GM12878 (cell line): Measurements from ENCODE around the gene CDH15. TPM values are rescaled to one million over a fixed set of nuclear protein-coding genes. Genes with fewer than 3 reads are reported as not detected.

ENCODE experiments used
- ATAC-seq: fragments of 200-7000 bp; cut with Tn5 transposase; 3 replicates; pipeline ENCODE4 v1.9.1; 2020; ENCODE audit warnings: mild to moderate bottlenecking, moderate library complexity
- BruUV-seq: library from RNA; stranded (reverse); fragments of 400-500 nt; replicated peaks from 2 replicates; lab custom pipeline; 2021; lab: Mats Ljungman, UMichigan
- CTCF ChIA-PET: fragments of 300-600 bp; sonication (Branson Sonifier 250); formaldehyde crosslinking; extraction: SDS; loops from one replicate; lab custom pipeline; 2021; ENCODE audit warnings: inconsistent platforms; lab: Yijun Ruan, JAX
- POLR2A ChIA-PET: fragments of 350-600 bp; formaldehyde crosslinking; extraction: SDS; loops from one replicate; lab custom pipeline; 2021; ENCODE audit warnings: inconsistent platforms; lab: Charles Lee
- RAD21 ChIA-PET: fragments of 300-600 bp; sonication (Branson Sonifier 250); formaldehyde crosslinking; loops from one replicate; lab custom pipeline; 2023; ENCODE audit warnings: antibody characterized with exemption; ENCODE audit not compliant: unreplicated experiment; lab: Charles Lee
- SMC1A ChIA-PET: fragments of 300-600 bp; sonication (Branson Sonifier 250); formaldehyde crosslinking; loops from one replicate; lab custom pipeline; 2023; ENCODE audit not compliant: unreplicated experiment, uncharacterized antibody; lab: Charles Lee
- DNase-seq: peaks from one replicate; pipeline ENCODE4 v3.0.0-alpha.2; 2011; ENCODE audit warnings: low read depth, low spot score
- FAIRE-seq: peaks from 3 replicates; lab custom pipeline; 2011; peaks lifted over from hg19 to GRCh38; lab: Jason Lieb, UNC
- H2AFZ ChIP-seq: 2 replicates; pipeline ENCODE4 v1.6.0; 2011; ENCODE audit warnings: low read depth, low read length, control low read depth; ENCODE audit not compliant: control insufficient read depth
- H3K27ac ChIP-seq: 2 replicates; pipeline ENCODE4 v1.5.1; 2011; ENCODE audit warnings: control low read depth; ENCODE audit not compliant: control insufficient read depth, insufficient read depth
- H3K27me3 ChIP-seq, 2 experiments: replicated peaks in 1 of 2; 2 replicates each; pipeline versions ENCODE4 v1.6.0 to v1.6.1; 2011; ENCODE audit warnings: low read length in 1 of 2; ENCODE audit not compliant: control insufficient read depth in 2 of 2, insufficient read depth in 2 of 2
- H3K36me3 ChIP-seq, 2 experiments: 2 replicates each; pipeline ENCODE4 v1.5.1; 2011; ENCODE audit warnings: low read length in 1 of 2; ENCODE audit not compliant: control insufficient read depth in 2 of 2, insufficient read depth in 2 of 2
- H3K4me1 ChIP-seq: 2 replicates; pipeline ENCODE4 v1.6.1; 2011; ENCODE audit warnings: mild to moderate bottlenecking, low read length, moderate library complexity, mixed read lengths; ENCODE audit not compliant: control insufficient read depth, insufficient read depth
- H3K4me2 ChIP-seq: 2 replicates; pipeline ENCODE4 v1.6.0; 2011; ENCODE audit warnings: control low read depth; ENCODE audit not compliant: control insufficient read depth, insufficient read depth
- H3K4me3 ChIP-seq: fragments of 200-600 bp; sonication (generic); 2 replicates; pipeline ENCODE4 v1.5.1; 2016
- H3K79me2 ChIP-seq: 2 replicates; pipeline ENCODE4 v1.6.0; 2011; ENCODE audit warnings: low read length; ENCODE audit not compliant: control insufficient read depth, insufficient read depth
- H3K9ac ChIP-seq: 2 replicates; pipeline ENCODE4 v1.8.0; 2011; ENCODE audit warnings: low read length, control low read depth, mixed read lengths; ENCODE audit not compliant: control insufficient read depth, insufficient read depth
- H3K9me3 ChIP-seq: replicated peaks from 3 replicates; pipeline ENCODE4 v1.5.1; 2011; ENCODE audit warnings: mild to moderate bottlenecking, low read length; ENCODE audit not compliant: control insufficient read depth, insufficient read depth
- H4K20me1 ChIP-seq: 2 replicates; pipeline ENCODE4 v1.6.0; 2011; ENCODE audit not compliant: control insufficient read depth, insufficient read depth
- BCLAF1 ChIP-seq: fragments of 450-650 bp; IDR thresholded peaks from 2 replicates; pipeline ENCODE4 v1.6.1; 2017; ENCODE audit warnings: antibody characterized with exemption, mild to moderate bottlenecking, moderate library complexity
- BMI1 ChIP-seq: fragments of 450-650 bp; IDR thresholded peaks from 2 replicates; pipeline ENCODE4 v1.6.1; 2016; ENCODE audit warnings: mild to moderate bottlenecking, moderate library complexity, borderline replicate concordance
- E4F1 ChIP-seq: fragments of 450-650 bp; IDR thresholded peaks from 2 replicates; pipeline ENCODE4 v1.6.1; 2018; ENCODE audit warnings: borderline replicate concordance, mild to moderate bottlenecking; ENCODE audit not compliant: partially characterized antibody
- ESRRA ChIP-seq: IDR thresholded peaks from 2 replicates; pipeline ENCODE4 v1.6.1; 2012; ENCODE audit warnings: mild to moderate bottlenecking, low read length, improper control_type of control experiment
- ETV6 ChIP-seq, 2 experiments: fragments of 450-650 bp in 1 of 2; IDR thresholded peaks in 1 of 2; conservative IDR thresholded peaks in 1 of 2; 2 replicates each; pipeline ENCODE4 v1.6.1; 2014; ENCODE audit warnings: antibody characterized with exemption in 1 of 2, borderline replicate concordance in 1 of 2, low read depth in 1 of 2, mild to moderate bottlenecking in 1 of 2, moderate library complexity in 1 of 2
- JUND ChIP-seq: IDR thresholded peaks from 2 replicates; pipeline ENCODE4 v1.6.1; 2012; ENCODE audit warnings: low read depth, mild to moderate bottlenecking, low read length, improper control_type of control experiment, moderate library complexity
- MYB ChIP-seq: fragments of 150-350 bp; IDR thresholded peaks from 2 replicates; pipeline ENCODE4 v1.6.1; 2014; ENCODE audit warnings: mild to moderate bottlenecking, low read depth, low read length, borderline replicate concordance
- NBN ChIP-seq: fragments of 450-650 bp; IDR thresholded peaks from 2 replicates; pipeline ENCODE4 v1.6.1; 2016
- NR2C1 ChIP-seq: fragments of 450-650 bp; IDR thresholded peaks from 2 replicates; pipeline ENCODE4 v1.6.1; 2017; ENCODE audit warnings: antibody characterized with exemption, mild to moderate bottlenecking, moderate library complexity
- RELA ChIP-seq: fragments of 450-650 bp; IDR thresholded peaks from 2 replicates; pipeline ENCODE4 v1.8.0; 2014; ENCODE audit warnings: borderline replicate concordance; ENCODE audit not compliant: partially characterized antibody
- SREBF1 ChIP-seq: IDR thresholded peaks from 2 replicates; pipeline ENCODE4 v1.6.1; 2012; ENCODE audit warnings: mild to moderate bottlenecking, low read length
- SREBF2 ChIP-seq: IDR thresholded peaks from 2 replicates; pipeline ENCODE4 v1.6.1; 2012; ENCODE audit warnings: mild to moderate bottlenecking, low read length
- TAF1 ChIP-seq: IDR thresholded peaks from 2 replicates; pipeline ENCODE4 v1.6.1; 2011; ENCODE audit warnings: mild to moderate bottlenecking, low read depth, low read length, borderline replicate concordance
- TCF7 ChIP-seq: IDR thresholded peaks from 2 replicates; pipeline ENCODE4 v1.6.1; 2014; ENCODE audit warnings: antibody characterized with exemption, borderline replicate concordance
- ZBTB33 ChIP-seq: fragments of 450-650 bp; IDR thresholded peaks from 2 replicates; pipeline ENCODE4 v1.6.1; 2017; ENCODE audit warnings: mild to moderate bottlenecking
- WGBS: methylation state at CpG from one replicate; pipeline ENCODE4 v1.1.6; 2016; ENCODE audit warnings: low lambda C conversion rate; ENCODE audit not compliant: insufficient replicate concordance, insufficient coverage; ENCODE audit errors: missing lambda C conversion rate; 5-methylcytosine and 5-hydroxymethylcytosine counted together
- in situ Hi-C: fragments of 300-500 bp; cut with MboI; formaldehyde crosslinking; loops from 9 replicates; pipeline ENCODE4 v1.14.3; 2018; ENCODE audit warnings: mixed read lengths
- intact Hi-C: fragments of 100-400 bp; cut with micrococcal nuclease; formaldehyde crosslinking; loops from one replicate; pipeline ENCODE4 v1.14.2; 2022; ENCODE audit not compliant: unreplicated experiment
- polyA plus RNA-seq, 11 experiments: library from polyadenylated mRNA; depleted of rRNA in 4 of 11; unstranded in 6 of 11; stranded (reverse) in 5 of 11; fragments of >200 nt; fragmentation: Nextera tagmentation in 4 of 11; fragmentation: Illumina TruSeq in 1 of 11; extraction: Ambion mirVana in 4 of 11; extraction: Trizol in 1 of 11; gene quantifications; 1 replicate in 1 of 11; 2 replicates in 10 of 11; pipeline versions ENCODE4 v1.2.1 to v1.2.3, GENCODE V29; 2011 to 2016; ENCODE audit warnings: inconsistent platforms in 2 of 11, missing spikeins in 2 of 11, low read depth in 1 of 11
- total RNA-seq, 4 experiments: library from RNA; depleted of rRNA in 3 of 4; stranded (reverse); fragments of >200 nt in 3 of 4; fragmentation: Illumina TruSeq in 1 of 4; extraction: Trizol in 1 of 4; gene quantifications; 2 replicates each; pipeline versions ENCODE4 v1.2.1 to v1.2.3, GENCODE V29; 2013 to 2021

CDH15 gene
- total and polyA plus RNA-seq, 10 of the 15 experiments (the other 5 are each of a cell fraction or from before 2014, with no cell fraction given): 0.02 to 0.06 TPM; not detected in 8

DNA sequence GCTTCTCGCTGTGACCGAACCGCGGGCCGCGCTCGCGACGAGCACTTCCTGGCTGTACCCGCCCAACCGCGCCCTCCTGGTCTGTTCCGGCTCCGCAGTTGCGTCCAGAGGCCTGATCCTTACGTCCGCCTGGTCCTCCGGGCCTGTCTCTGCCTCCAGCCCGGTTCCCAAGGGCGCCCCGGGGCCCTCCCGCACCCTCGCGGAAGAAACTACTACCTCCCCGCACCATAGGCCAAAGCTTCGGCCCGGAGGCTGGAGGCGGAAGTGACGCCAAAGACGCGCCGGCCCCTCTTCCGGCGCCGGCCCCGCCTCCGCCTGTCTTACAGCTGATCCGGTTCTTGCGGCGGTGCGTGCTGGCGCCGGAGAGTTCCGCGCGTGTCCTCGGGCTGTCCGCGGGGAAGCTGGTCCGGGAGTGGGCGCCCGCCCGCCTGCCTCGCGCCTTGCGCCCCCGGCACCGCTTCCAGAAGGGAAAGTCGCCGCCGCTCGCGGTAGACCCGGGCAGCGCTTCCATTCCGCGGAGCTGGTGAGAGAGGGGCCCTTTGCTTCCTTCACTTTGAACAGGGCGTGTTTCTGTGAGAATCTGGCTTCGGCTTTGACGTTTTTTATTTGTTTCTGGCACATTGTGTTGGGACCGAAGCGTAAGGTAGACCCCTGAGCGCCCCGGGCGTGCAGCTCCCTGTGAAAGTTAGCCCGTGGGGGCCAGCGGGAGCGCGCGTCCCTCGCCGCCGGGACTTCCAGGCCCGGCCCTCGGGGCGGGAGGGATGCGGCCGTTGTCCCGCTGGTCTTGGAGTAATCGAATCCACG, 46.0 kb downstream of the CDH15 start, which contains the start of gene ZNF778:
Gene ZNF778 (plus strand): TSS at position 316 of the 804 bp plus-strand sequence. CDS start 3,425 bp downstream, outside the sequence.
- H3K9me3 ChIP-seq: no peaks in the 10 kb centered on the region
- H3K27ac ChIP-seq: peak within 1 kb of the TSS; percentile 86
- no peaks in the 10 kb centered on the region for H4K20me1 ChIP-seq
- peak; percentile 95 for ATAC-seq
- no TSS peak for BruUV-seq
- ChIA-PET POLR2A (interaction anchor here (0.6 to 1.0 kb wide), 2 partner anchors 25 to 281 kb away, joined by 3 to 11 read pairs; no protein-coding TSS in a partner anchor), CTCF (interaction anchor here (0.7 to 2.5 kb wide), 6 partner anchors 23 to 552 kb away, joined by 3 to 11 read pairs (median 6); partner anchors contain the start of genes APRT and CDH15), SMC1A (interaction anchor here (0.7 to 1.2 kb wide), 2 partner anchors 365 to 480 kb away, joined by 3 read pairs; no protein-coding TSS in a partner anchor), RAD21 (interaction anchor here (0.7 to 1.4 kb wide), 8 partner anchors 46 to 516 kb away, joined by 3 to 7 read pairs (median 3); partner anchors contain the start of genes APRT, CDH15 and PIEZO1)
- peak within 1 kb of the TSS; percentile 90 for H2AFZ ChIP-seq
- H3K9ac ChIP-seq: peak within 1 kb of the TSS; percentile 82
- H3K4me3 ChIP-seq: peak within 1 kb of the TSS; percentile 92
- peaks cover 0 to 5% of the 10 kb centered on the region in 2 experiments; a peak in 2 of 4 replicates for H3K36me3 ChIP-seq
- in situ Hi-C loops (no loop called here), intact Hi-C loops (loop anchor here (2.0 to 10.0 kb wide), 2 partner anchors 47 to 473 kb away; partner anchors contain the start of gene CDH15)
- H3K27me3 ChIP-seq: no peaks in the 10 kb centered on the region
- peak within 1 kb of the TSS; percentile 88 for H3K4me2 ChIP-seq
- H3K4me1 ChIP-seq: peaks cover 3% of the 10 kb centered on the region
- no peak for FAIRE-seq
- under 1% methylated on average over 90 of the region's 91 CpGs for WGBS
- peaks cover 6% of the 10 kb centered on the region for H3K79me2 ChIP-seq
- DNase-seq: peak; percentile 40
- no peak for TF ChIP-seq BMI1
- 0 out of 2 replicates have a peak, but pooled peaks have one; percentile 27 for TF ChIP-seq JUND
- TF ChIP-seq RELA: no peak
- TF ChIP-seq E4F1: peak; percentile 50
- TF ChIP-seq TAF1: peak; percentile 79; the same call in 1 of the 2 replicates
- no peak for TF ChIP-seq ZBTB33
- no peak for TF ChIP-seq TCF7
- no peak for TF ChIP-seq MYB
- TF ChIP-seq SREBF2: 0 out of 2 replicates have a peak, but pooled peaks have one; percentile 39
- TF ChIP-seq ESRRA: no peak
- no peak for TF ChIP-seq SREBF1
- no peak; a peak in 1 of 4 replicates for TF ChIP-seq ETV6 (conservative IDR thresholded peaks at IDR 0.05 in 1 of 2, IDR thresholded peaks at IDR 0.05 in 1 of 2; ENCODE audit: borderline replicate concordance in 1 of 2, low read depth in 1 of 2)
- no peak for TF ChIP-seq NR2C1
- TF ChIP-seq BCLAF1: no peak
- peak; percentile 77 for TF ChIP-seq NBN
